Sciatic nerve (tissue), 2 donors: ENCODE results near the gene SLC25A13. TPM values are rescaled to one million over a fixed set of nuclear protein-coding genes. Genes with fewer than 3 reads are reported as not detected.
"Not testable (repeated sequence)": the region's sequence is repeated elsewhere in the genome, so short reads cannot be mapped to it uniquely, and the experiment has no call there.

Experiments
- ATAC-seq: fragments of 200-7000 bp; cut with Tn5 transposase; one replicate; pipeline ENCODE4 v1.9.1; 2020; ENCODE audit warnings: mild to moderate bottlenecking, moderate library complexity
- DNase-seq: peaks from one replicate; pipeline ENCODE4 v3.0.0-alpha.2; 2020; ENCODE audit warnings: low spot score
- intact Hi-C: fragments of 100-400 bp; cut with DNase I; formaldehyde crosslinking; loops from one replicate; pipeline ENCODE4 v1.14.2; 2022
- total RNA-seq: library from RNA; stranded (reverse); fragmentation: NEBNext Ultra II Directional; extraction: Animal tissue kit (Norgen Biotek cat#: 25700); gene quantifications from one replicate; pipeline ENCODE4 v1.2.1, GENCODE V29; 2021
- donor health status: DM: no; HTN: no; CAD: no.
- donor health status: DM: no; HTN: no; CAD: no.

SLC25A13 gene
- total RNA-seq, 1 donor from 2014 or later = 33.5 TPM

- no peak for ATAC-seq
- intact Hi-C loops = no loop called here
- DNase-seq = no peak
Measured at GRCh38 chr7:96184783-96185182, 137.1 kb downstream of the SLC25A13 start.

GRCh38 chr7:96183163-96183670, 138.7 kb downstream of the SLC25A13 start:
- intact Hi-C loops = no loop called here
- DNase-seq (no peak), ATAC-seq (no peak)

- DNase-seq = no peak
- intact Hi-C loops = no loop called here
- ATAC-seq = no peak
Measured at GRCh38 chr7:96182424-96183158, 139.3 kb downstream of the SLC25A13 start.

- intact Hi-C loops = no loop called here
- ATAC-seq = no peak
- DNase-seq = no peak
Measured at GRCh38 chr7:96181174-96181573, 140.7 kb downstream of the SLC25A13 start.

GRCh38 chr7:96179837-96180236, 142.1 kb downstream of the SLC25A13 start:
- DNase-seq (no peak), ATAC-seq (no peak)
- intact Hi-C loops = no loop called here

GRCh38 chr7:96179341-96179740, 142.6 kb downstream of the SLC25A13 start:
- DNase-seq = no peak
- no peak for ATAC-seq
- intact Hi-C loops = no loop called here

GRCh38 chr7:96178581-96178980, 143.3 kb downstream of the SLC25A13 start:
- intact Hi-C loops = no loop called here
- no peak for ATAC-seq

GRCh38 chr7:96177353-96177752, 144.5 kb downstream of the SLC25A13 start:
- ATAC-seq = no peak
- intact Hi-C loops = no loop called here

More at GRCh38 chr7:96178581-96178980, 143.3 kb downstream of the SLC25A13 start:
- DNase-seq = no peak

GRCh38 chr7:96174812-96175211, 147.1 kb downstream of the SLC25A13 start:
- no peak for DNase-seq
- intact Hi-C loops = no loop called here
- no peak for ATAC-seq

More at GRCh38 chr7:96177353-96177752, 144.5 kb downstream of the SLC25A13 start:
- DNase-seq = no peak

GRCh38 chr7:96173781-96174180, 148.1 kb downstream of the SLC25A13 start:
- ATAC-seq = no peak
- intact Hi-C loops = no loop called here

GRCh38 chr7:96169439-96169838, 152.5 kb downstream of the SLC25A13 start:
- ATAC-seq (no peak), DNase-seq (no peak)
- intact Hi-C loops = loop anchor here (5.0 kb wide), 1 partner anchor 1607 kb away; no protein-coding TSS in a partner anchor

More at GRCh38 chr7:96173781-96174180, 148.1 kb downstream of the SLC25A13 start:
- no peak for DNase-seq

GRCh38 chr7:96167424-96167823, 154.5 kb downstream of the SLC25A13 start:
- ATAC-seq (no peak), DNase-seq (no peak)
- intact Hi-C loops = loop anchor here (5.0 kb wide), 1 partner anchor 1605 kb away; no protein-coding TSS in a partner anchor

GRCh38 chr7:96161897-96162296, 160.0 kb downstream of the SLC25A13 start:
- DNase-seq (no peak), ATAC-seq (no peak)
- intact Hi-C loops = no loop called here

GRCh38 chr7:96157856-96158255, 164.0 kb downstream of the SLC25A13 start:
- DNase-seq = no peak
- no peak for ATAC-seq
- intact Hi-C loops = no loop called here

GRCh38 chr7:96154506-96154905, 167.4 kb downstream of the SLC25A13 start:
- ATAC-seq, intact Hi-C loops, DNase-seq: not testable (repeated sequence)

- DNase-seq = no peak
- no peak for ATAC-seq
- intact Hi-C loops = no loop called here
Measured at GRCh38 chr7:96152706-96153105, 169.2 kb downstream of the SLC25A13 start.

GRCh38 chr7:96151889-96152288, 170.0 kb downstream of the SLC25A13 start:
- DNase-seq = no peak

GRCh38 chr7:96144260-96144526, 177.7 kb downstream of the SLC25A13 start:
- DNase-seq (no peak), ATAC-seq (no peak)
- intact Hi-C loops = no loop called here

More at GRCh38 chr7:96151889-96152288, 170.0 kb downstream of the SLC25A13 start:
- no peak for ATAC-seq
- intact Hi-C loops = no loop called here

- ATAC-seq = no peak
- DNase-seq = no peak
- intact Hi-C loops = no loop called here
Measured at GRCh38 chr7:96143495-96144259, 178.2 kb downstream of the SLC25A13 start.

- intact Hi-C loops = no loop called here
- no peak for DNase-seq
- ATAC-seq = no peak
Measured at GRCh38 chr7:96136600-96137239, 185.2 kb downstream of the SLC25A13 start.
